ENCODE data around the gene GPANK1.

DNA sequence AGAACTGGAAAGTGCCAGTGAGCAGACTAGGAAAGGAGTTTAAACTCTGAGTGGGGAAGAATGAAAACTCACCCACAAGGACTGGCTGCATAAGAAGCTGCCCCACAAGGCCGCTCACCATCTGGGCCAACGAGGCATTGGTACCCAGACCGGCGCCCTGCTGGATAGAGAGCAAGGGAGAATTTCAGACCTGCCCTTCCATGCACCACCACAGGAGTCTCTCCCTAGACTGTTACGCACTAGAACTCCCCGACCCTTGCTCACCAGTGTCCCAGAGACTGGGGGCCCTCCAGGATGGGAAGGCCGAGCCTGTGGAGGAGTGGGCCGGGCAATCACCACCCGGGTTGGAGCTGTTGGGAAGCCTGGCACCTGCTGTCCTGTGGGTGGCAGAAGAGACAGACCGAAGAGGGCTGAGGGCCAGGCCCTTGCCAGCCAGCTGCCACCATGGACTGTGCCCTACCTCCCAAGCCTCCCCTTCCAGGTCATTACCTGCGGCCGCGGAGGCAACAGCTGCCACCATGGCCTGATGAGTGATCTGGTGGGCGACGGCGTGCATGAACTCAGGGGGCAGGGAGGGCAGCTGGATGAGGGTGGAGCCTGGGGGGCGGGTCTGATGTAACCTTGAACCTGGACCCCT lies 20.9 kb downstream of the GPANK1 start:
- no peak for TF ChIP-seq EZH2phosphoT487 (conservative IDR thresholded peaks at IDR 0.05; ENCODE audit: low read length)
- TF ChIP-seq, protein P1, sequence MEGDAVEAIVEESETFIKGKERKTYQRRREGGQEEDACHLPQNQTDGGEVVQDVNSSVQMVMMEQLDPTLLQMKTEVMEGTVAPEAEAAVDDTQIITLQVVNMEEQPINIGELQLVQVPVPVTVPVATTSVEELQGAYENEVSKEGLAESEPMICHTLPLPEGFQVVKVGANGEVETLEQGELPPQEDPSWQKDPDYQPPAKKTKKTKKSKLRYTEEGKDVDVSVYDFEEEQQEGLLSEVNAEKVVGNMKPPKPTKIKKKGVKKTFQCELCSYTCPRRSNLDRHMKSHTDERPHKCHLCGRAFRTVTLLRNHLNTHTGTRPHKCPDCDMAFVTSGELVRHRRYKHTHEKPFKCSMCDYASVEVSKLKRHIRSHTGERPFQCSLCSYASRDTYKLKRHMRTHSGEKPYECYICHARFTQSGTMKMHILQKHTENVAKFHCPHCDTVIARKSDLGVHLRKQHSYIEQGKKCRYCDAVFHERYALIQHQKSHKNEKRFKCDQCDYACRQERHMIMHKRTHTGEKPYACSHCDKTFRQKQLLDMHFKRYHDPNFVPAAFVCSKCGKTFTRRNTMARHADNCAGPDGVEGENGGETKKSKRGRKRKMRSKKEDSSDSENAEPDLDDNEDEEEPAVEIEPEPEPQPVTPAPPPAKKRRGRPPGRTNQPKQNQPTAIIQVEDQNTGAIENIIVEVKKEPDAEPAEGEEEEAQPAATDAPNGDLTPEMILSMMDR (IDR thresholded peaks at IDR 0.05; ENCODE audit: insufficient read depth, low read length, poor library complexity, severe bottlenecking): no peak
